Panc1 (cell line): ENCODE results near the gene ADARB1.

Experiments used
- POLR2AphosphoS5 ChIP-seq: IDR thresholded peaks from 2 replicates; pipeline ENCODE4 v1.6.1; 2012; ENCODE audit warnings: mild to moderate bottlenecking, low read depth, low read length, moderate library complexity
- SIN3A ChIP-seq: IDR thresholded peaks from 2 replicates; pipeline ENCODE4 v1.6.1; 2012; ENCODE audit warnings: low read depth, mild to moderate bottlenecking, low read length, moderate library complexity, borderline replicate concordance; ENCODE audit not compliant: insufficient read depth
- TCF7L2 ChIP-seq: IDR thresholded peaks from 2 replicates; pipeline ENCODE4 v1.6.1; 2011; ENCODE audit warnings: mild to moderate bottlenecking, low read depth, low read length, inconsistent platforms
- TF ChIP-seq, protein P1 (sequence below): fragments of 450-650 bp; IDR thresholded peaks from 2 replicates; pipeline ENCODE4 v1.5.1; 2017; ENCODE audit warnings: mild to moderate bottlenecking
- TF ChIP-seq, protein P2 (sequence below), 2 experiments: IDR thresholded peaks; 2 replicates each; pipeline ENCODE4 v1.6.1; 2011 to 2012; ENCODE audit warnings: low read depth in 2 of 2, control low read depth in 1 of 2, low read length in 1 of 2, mild to moderate bottlenecking in 1 of 2, moderate library complexity in 1 of 2; ENCODE audit not compliant: insufficient read depth in 1 of 2

DNA sequence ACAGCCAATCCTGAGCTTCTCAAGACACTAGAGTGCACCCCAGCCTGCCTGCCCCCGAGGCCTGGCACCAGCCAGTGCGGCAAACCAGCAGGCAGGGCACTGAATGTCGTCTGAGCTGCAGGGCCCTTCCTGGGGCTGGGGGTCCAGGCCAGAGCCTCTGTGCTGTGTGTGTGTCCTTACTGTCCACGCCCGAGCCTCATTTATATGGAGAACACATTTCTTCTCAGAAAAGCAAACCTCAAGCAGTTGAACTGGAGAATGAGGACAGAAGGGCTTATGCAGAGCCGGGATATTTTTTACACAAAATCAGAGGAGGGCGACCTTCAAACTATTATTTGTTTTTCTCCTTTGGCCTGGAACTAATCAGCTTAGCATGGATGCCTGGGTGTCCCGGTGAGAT, 160.6 kb downstream of the ADARB1 start:
- TF ChIP-seq, protein P1, sequence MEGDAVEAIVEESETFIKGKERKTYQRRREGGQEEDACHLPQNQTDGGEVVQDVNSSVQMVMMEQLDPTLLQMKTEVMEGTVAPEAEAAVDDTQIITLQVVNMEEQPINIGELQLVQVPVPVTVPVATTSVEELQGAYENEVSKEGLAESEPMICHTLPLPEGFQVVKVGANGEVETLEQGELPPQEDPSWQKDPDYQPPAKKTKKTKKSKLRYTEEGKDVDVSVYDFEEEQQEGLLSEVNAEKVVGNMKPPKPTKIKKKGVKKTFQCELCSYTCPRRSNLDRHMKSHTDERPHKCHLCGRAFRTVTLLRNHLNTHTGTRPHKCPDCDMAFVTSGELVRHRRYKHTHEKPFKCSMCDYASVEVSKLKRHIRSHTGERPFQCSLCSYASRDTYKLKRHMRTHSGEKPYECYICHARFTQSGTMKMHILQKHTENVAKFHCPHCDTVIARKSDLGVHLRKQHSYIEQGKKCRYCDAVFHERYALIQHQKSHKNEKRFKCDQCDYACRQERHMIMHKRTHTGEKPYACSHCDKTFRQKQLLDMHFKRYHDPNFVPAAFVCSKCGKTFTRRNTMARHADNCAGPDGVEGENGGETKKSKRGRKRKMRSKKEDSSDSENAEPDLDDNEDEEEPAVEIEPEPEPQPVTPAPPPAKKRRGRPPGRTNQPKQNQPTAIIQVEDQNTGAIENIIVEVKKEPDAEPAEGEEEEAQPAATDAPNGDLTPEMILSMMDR = no peak
- TF ChIP-seq, protein P2, sequence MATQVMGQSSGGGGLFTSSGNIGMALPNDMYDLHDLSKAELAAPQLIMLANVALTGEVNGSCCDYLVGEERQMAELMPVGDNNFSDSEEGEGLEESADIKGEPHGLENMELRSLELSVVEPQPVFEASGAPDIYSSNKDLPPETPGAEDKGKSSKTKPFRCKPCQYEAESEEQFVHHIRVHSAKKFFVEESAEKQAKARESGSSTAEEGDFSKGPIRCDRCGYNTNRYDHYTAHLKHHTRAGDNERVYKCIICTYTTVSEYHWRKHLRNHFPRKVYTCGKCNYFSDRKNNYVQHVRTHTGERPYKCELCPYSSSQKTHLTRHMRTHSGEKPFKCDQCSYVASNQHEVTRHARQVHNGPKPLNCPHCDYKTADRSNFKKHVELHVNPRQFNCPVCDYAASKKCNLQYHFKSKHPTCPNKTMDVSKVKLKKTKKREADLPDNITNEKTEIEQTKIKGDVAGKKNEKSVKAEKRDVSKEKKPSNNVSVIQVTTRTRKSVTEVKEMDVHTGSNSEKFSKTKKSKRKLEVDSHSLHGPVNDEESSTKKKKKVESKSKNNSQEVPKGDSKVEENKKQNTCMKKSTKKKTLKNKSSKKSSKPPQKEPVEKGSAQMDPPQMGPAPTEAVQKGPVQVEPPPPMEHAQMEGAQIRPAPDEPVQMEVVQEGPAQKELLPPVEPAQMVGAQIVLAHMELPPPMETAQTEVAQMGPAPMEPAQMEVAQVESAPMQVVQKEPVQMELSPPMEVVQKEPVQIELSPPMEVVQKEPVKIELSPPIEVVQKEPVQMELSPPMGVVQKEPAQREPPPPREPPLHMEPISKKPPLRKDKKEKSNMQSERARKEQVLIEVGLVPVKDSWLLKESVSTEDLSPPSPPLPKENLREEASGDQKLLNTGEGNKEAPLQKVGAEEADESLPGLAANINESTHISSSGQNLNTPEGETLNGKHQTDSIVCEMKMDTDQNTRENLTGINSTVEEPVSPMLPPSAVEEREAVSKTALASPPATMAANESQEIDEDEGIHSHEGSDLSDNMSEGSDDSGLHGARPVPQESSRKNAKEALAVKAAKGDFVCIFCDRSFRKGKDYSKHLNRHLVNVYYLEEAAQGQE (IDR thresholded peaks at IDR 0.05; ENCODE audit: insufficient read depth in 1 of 2, low read depth in 2 of 2, low read length in 1 of 2) = no peak
- TF ChIP-seq POLR2AphosphoS5 (no peak), SIN3A (no peak), TCF7L2 (no peak)
